K562 (cell line): Measurements from ENCODE around the gene ADGRG1. TPM values are rescaled to one million over a fixed set of nuclear protein-coding genes. Genes with fewer than 3 reads are reported as not detected.
A peak's percentile ranks its signal among the peaks of the same experiment; 100 is the strongest.

Experiments
- FOS ChIP-seq: IDR thresholded peaks from 3 replicates; pipeline ENCODE4 v1.6.1; 2011; ENCODE audit not compliant: insufficient read length; ENCODE audit errors: extremely low read depth
- FOXK2 ChIP-seq, 2 experiments: fragments of 450-650 bp; IDR thresholded peaks in 1 of 2; conservative IDR thresholded peaks in 1 of 2; 2 replicates each; pipeline ENCODE4 v1.6.1; 2016; ENCODE audit warnings: low read depth in 2 of 2, mild to moderate bottlenecking in 1 of 2
- HMGN3 ChIP-seq: IDR thresholded peaks from 2 replicates; pipeline ENCODE4 v1.6.1; 2011; ENCODE audit warnings: borderline replicate concordance, low read depth, mild to moderate bottlenecking, mixed read lengths, low read length; ENCODE audit not compliant: insufficient read length; ENCODE audit errors: extremely low read depth
- IRF2 ChIP-seq: sonication (generic); formaldehyde crosslinking; IDR thresholded peaks from 2 replicates; pipeline ENCODE4 v1.8.1; 2022; ENCODE audit warnings: mild to moderate bottlenecking, missing genetic modification reagents
- KLF10 ChIP-seq: fragments of 250-450 bp; sonication (Bioruptor Pico); IDR thresholded peaks from 2 replicates; pipeline ENCODE4 v1.6.1; 2021; ENCODE audit warnings: matching md5 sums
- PPARD ChIP-seq: fragments of 250-450 bp; sonication (Bioruptor Pico); IDR thresholded peaks from 2 replicates; pipeline ENCODE4 v1.8.0; 2022; ENCODE audit warnings: inconsistent platforms, mild to moderate bottlenecking, moderate library complexity
- RBM15 ChIP-seq: fragments of 200-400 bp; formaldehyde crosslinking; IDR thresholded peaks from 2 replicates; pipeline ENCODE4 v1.6.1; 2018; ENCODE audit warnings: mild to moderate bottlenecking, low read length, moderate library complexity; ENCODE audit not compliant: insufficient read depth
- SMARCA5 ChIP-seq: fragments of 450-650 bp; IDR thresholded peaks from 2 replicates; pipeline ENCODE4 v1.6.1; 2016
- ZBTB7A ChIP-seq: IDR thresholded peaks from 2 replicates; pipeline ENCODE4 v1.6.1; 2011; ENCODE audit warnings: low read depth, mild to moderate bottlenecking, low read length, moderate library complexity, borderline replicate concordance; ENCODE audit not compliant: control insufficient read depth
- ZFX ChIP-seq: sonication (generic); formaldehyde crosslinking; IDR thresholded peaks from 2 replicates; pipeline ENCODE4 v1.8.0; 2022; ENCODE audit warnings: mild to moderate bottlenecking, missing genetic modification reagents, moderate library complexity
- polyA plus RNA-seq, 8 experiments: library from polyadenylated mRNA; depleted of rRNA in 4 of 8; stranded (reverse) in 5 of 8; unstranded in 3 of 8; fragments of >200 nt; fragmentation: Nextera tagmentation in 2 of 8; fragmentation: Illumina TruSeq in 1 of 8; extraction: Ambion mirVana in 2 of 8; extraction: Trizol in 1 of 8; gene quantifications; 2 replicates each; pipeline versions ENCODE4 v1.2.1 to v1.2.3, GENCODE V29; 2011 to 2014; ENCODE audit warnings: inconsistent platforms in 1 of 8, missing spikeins in 1 of 8
- total RNA-seq, 7 experiments: library from RNA; depleted of rRNA in 6 of 7; stranded (reverse); fragments of >200 nt in 6 of 7; fragmentation: Illumina TruSeq in 2 of 7; extraction: Trizol in 2 of 7; gene quantifications; 2 replicates each; pipeline versions ENCODE4 v1.2.1 to v1.2.3, GENCODE V29; 2011 to 2021; ENCODE audit warnings: low replicate concordance in 1 of 7
- TF ChIP-seq, protein P1 (sequence below): sonication (generic); formaldehyde crosslinking; IDR thresholded peaks from 2 replicates; pipeline ENCODE4 v1.9.0; 2022; ENCODE audit warnings: mild to moderate bottlenecking, missing genetic modification reagents
- TF ChIP-seq, protein P2 (sequence below): sonication (generic); formaldehyde crosslinking; IDR thresholded peaks from 2 replicates; pipeline ENCODE4 v1.4.0; 2020; ENCODE audit warnings: mild to moderate bottlenecking, missing genetic modification reagents
- TF ChIP-seq, protein P3 (sequence below): sonication (generic); formaldehyde crosslinking; IDR thresholded peaks from 2 replicates; pipeline ENCODE4 v1.8.0; 2022; ENCODE audit warnings: mild to moderate bottlenecking, low read depth, missing genetic modification reagents
- TF ChIP-seq, protein P4 (sequence below), 2 experiments: fragments of 450-650 bp in 1 of 2; sonication (generic) in 1 of 2; formaldehyde crosslinking in 1 of 2; IDR thresholded peaks in 1 of 2; conservative IDR thresholded peaks in 1 of 2; 2 replicates each; pipeline versions ENCODE4 v1.6.1 to v1.8.1; 2016 to 2023; ENCODE audit warnings: mild to moderate bottlenecking in 2 of 2, moderate library complexity in 2 of 2, inconsistent platforms in 1 of 2, missing genetic modification reagents in 1 of 2
- TF ChIP-seq, protein P5 (sequence below): fragments of 450-650 bp; formaldehyde crosslinking; conservative IDR thresholded peaks from 2 replicates; pipeline ENCODE4 v1.4.0; 2022; ENCODE audit warnings: mild to moderate bottlenecking, missing genetic modification characterization
- TF ChIP-seq, protein P6 (sequence below): fragments of 450-650 bp; IDR thresholded peaks from 2 replicates; pipeline ENCODE4 v1.6.1; 2016; ENCODE audit warnings: borderline replicate concordance

Gene ADGRG1
- total and polyA plus RNA-seq, 9 of the 15 experiments (the other 6 are each of a cell fraction or from before 2014, with no cell fraction given): 0.04 to 0.31 (median 0.16) TPM; not detected in 6

DNA sequence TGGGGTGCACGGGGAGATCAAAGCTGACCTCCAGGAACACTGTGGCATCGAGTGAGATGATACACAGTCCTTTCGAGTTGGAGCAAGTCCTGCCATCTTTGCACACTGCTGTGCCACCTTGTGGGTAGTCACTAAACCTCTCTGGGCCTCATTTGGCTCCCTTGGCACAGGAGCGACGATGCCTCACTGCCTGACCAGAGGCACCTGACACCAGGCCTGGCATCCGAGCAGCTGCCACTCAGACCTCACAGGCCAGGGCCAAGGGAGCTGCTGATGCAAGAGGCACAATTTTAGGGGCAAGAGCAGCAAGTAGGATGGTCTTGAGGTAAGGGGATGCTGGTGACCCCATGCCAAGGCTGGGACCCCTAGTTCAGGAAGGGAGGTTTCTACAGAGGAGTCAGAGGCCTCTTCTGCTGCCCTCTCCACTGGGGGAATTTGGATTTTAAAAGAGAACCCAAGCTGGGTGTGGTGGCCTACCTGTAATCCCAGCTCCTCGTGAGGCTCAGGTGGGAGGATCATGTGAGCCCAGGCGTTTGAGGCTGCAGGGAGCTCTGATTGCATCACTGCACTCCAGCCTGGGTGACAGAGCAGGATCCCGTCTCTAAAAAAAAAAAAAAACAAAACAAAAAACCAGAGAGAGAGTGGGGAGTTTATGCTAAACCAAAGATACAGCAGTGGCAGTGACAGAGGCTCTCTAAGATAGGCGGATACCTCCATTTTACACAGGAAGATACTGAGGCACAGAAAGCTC is 6.7 kb upstream of the ADGRG1 start (continued):
- TF ChIP-seq, protein P1, sequence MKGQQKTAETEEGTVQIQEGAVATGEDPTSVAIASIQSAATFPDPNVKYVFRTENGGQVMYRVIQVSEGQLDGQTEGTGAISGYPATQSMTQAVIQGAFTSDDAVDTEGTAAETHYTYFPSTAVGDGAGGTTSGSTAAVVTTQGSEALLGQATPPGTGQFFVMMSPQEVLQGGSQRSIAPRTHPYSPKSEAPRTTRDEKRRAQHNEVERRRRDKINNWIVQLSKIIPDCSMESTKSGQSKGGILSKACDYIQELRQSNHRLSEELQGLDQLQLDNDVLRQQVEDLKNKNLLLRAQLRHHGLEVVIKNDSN (CRISPR knock-in tag): peak; percentile 31; the same call in 1 of the 2 replicates
- TF ChIP-seq PPARD: no peak
- TF ChIP-seq ZBTB7A: no peak
- TF ChIP-seq KLF10 (CRISPR knock-in tag): no peak
- no peak for TF ChIP-seq IRF2
- TF ChIP-seq SMARCA5: no peak
- no peak for TF ChIP-seq FOXK2 (conservative IDR thresholded peaks at IDR 0.05 in 1 of 2, IDR thresholded peaks at IDR 0.05 in 1 of 2; ENCODE audit: low read depth in 2 of 2)
- no peak for TF ChIP-seq ZFX (CRISPR knock-in tag)
- TF ChIP-seq, protein P2, sequence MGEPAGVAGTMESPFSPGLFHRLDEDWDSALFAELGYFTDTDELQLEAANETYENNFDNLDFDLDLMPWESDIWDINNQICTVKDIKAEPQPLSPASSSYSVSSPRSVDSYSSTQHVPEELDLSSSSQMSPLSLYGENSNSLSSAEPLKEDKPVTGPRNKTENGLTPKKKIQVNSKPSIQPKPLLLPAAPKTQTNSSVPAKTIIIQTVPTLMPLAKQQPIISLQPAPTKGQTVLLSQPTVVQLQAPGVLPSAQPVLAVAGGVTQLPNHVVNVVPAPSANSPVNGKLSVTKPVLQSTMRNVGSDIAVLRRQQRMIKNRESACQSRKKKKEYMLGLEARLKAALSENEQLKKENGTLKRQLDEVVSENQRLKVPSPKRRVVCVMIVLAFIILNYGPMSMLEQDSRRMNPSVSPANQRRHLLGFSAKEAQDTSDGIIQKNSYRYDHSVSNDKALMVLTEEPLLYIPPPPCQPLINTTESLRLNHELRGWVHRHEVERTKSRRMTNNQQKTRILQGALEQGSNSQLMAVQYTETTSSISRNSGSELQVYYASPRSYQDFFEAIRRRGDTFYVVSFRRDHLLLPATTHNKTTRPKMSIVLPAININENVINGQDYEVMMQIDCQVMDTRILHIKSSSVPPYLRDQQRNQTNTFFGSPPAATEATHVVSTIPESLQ (CRISPR knock-in tag): no peak
- TF ChIP-seq, protein P3, sequence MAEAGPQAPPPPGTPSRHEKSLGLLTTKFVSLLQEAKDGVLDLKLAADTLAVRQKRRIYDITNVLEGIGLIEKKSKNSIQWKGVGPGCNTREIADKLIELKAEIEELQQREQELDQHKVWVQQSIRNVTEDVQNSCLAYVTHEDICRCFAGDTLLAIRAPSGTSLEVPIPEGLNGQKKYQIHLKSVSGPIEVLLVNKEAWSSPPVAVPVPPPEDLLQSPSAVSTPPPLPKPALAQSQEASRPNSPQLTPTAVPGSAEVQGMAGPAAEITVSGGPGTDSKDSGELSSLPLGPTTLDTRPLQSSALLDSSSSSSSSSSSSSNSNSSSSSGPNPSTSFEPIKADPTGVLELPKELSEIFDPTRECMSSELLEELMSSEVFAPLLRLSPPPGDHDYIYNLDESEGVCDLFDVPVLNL (CRISPR knock-in tag): no peak
- TF ChIP-seq RBM15: no peak
- TF ChIP-seq HMGN3: no peak
- TF ChIP-seq, protein P4, sequence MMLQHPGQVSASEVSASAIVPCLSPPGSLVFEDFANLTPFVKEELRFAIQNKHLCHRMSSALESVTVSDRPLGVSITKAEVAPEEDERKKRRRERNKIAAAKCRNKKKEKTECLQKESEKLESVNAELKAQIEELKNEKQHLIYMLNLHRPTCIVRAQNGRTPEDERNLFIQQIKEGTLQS (IDR thresholded peaks at IDR 0.05): peak; percentile 81
- TF ChIP-seq, protein P4 (CRISPR knock-in tag; conservative IDR thresholded peaks at IDR 0.05): no peak
- TF ChIP-seq FOS: no peak
- TF ChIP-seq, protein P5, sequence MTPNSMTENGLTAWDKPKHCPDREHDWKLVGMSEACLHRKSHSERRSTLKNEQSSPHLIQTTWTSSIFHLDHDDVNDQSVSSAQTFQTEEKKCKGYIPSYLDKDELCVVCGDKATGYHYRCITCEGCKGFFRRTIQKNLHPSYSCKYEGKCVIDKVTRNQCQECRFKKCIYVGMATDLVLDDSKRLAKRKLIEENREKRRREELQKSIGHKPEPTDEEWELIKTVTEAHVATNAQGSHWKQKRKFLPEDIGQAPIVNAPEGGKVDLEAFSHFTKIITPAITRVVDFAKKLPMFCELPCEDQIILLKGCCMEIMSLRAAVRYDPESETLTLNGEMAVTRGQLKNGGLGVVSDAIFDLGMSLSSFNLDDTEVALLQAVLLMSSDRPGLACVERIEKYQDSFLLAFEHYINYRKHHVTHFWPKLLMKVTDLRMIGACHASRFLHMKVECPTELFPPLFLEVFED (CRISPR knock-in tag): no peak
- TF ChIP-seq, protein P6, sequence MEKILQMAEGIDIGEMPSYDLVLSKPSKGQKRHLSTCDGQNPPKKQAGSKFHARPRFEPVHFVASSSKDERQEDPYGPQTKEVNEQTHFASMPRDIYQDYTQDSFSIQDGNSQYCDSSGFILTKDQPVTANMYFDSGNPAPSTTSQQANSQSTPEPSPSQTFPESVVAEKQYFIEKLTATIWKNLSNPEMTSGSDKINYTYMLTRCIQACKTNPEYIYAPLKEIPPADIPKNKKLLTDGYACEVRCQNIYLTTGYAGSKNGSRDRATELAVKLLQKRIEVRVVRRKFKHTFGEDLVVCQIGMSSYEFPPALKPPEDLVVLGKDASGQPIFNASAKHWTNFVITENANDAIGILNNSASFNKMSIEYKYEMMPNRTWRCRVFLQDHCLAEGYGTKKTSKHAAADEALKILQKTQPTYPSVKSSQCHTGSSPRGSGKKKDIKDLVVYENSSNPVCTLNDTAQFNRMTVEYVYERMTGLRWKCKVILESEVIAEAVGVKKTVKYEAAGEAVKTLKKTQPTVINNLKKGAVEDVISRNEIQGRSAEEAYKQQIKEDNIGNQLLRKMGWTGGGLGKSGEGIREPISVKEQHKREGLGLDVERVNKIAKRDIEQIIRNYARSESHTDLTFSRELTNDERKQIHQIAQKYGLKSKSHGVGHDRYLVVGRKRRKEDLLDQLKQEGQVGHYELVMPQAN: no peak
